CD4-positive, alpha-beta T cell treated with Interleukin-12 subunit alpha and Interleukin-12 subunit beta, for 1 hour (primary cell): Measurements from ENCODE around the gene DNAJB6.

Source experiments
- DNase-seq: peaks from one replicate; pipeline ENCODE4 v3.0.0-alpha.2; 2020

Gene DNAJB6

GRCh38 chr7:157336383-157337315 is at the start of gene DNAJB6:
Gene DNAJB6 (plus strand): TSS chr7:157337004. CDS start chr7:157358573, 21,569 bp downstream.
- DNase-seq: peak; percentile 97

GRCh38 chr7:157291404-157292080 is 45.3 kb upstream of the DNAJB6 start:
- DNase-seq: no peak

- DNase-seq: no peak
Observed at GRCh38 chr7:157292258-157292657, 44.5 kb upstream of the DNAJB6 start.

GRCh38 chr7:157292770-157293412 is 43.9 kb upstream of the DNAJB6 start:
- no peak for DNase-seq

GRCh38 chr7:157293413-157293788 is 43.4 kb upstream of the DNAJB6 start:
- DNase-seq: no peak

- DNase-seq: no peak
Observed at GRCh38 chr7:157294773-157295172, 42.0 kb upstream of the DNAJB6 start.

GRCh38 chr7:157295338-157295737 is 41.5 kb upstream of the DNAJB6 start:
- no peak for DNase-seq

- DNase-seq: no peak
Observed at GRCh38 chr7:157297185-157297584, 39.6 kb upstream of the DNAJB6 start.

GRCh38 chr7:157299317-157299612 is 37.5 kb upstream of the DNAJB6 start:
- DNase-seq: no peak

- DNase-seq: peak; percentile 63
Observed at GRCh38 chr7:157299613-157300368, 37.0 kb upstream of the DNAJB6 start.

- no peak for DNase-seq
Observed at GRCh38 chr7:157300369-157300825, 36.4 kb upstream of the DNAJB6 start.

- DNase-seq: no peak
Observed at GRCh38 chr7:157301610-157302120, 35.1 kb upstream of the DNAJB6 start.

GRCh38 chr7:157306846-157307838 is 29.7 kb upstream of the DNAJB6 start:
- no peak for DNase-seq

- no peak for DNase-seq
Observed at GRCh38 chr7:157309988-157310668, 26.7 kb upstream of the DNAJB6 start.

- no peak for DNase-seq
Observed at GRCh38 chr7:157310676-157311185, 26.1 kb upstream of the DNAJB6 start.

GRCh38 chr7:157312941-157313340 is 23.9 kb upstream of the DNAJB6 start:
- no peak for DNase-seq

GRCh38 chr7:157313645-157314044 is 23.2 kb upstream of the DNAJB6 start:
- DNase-seq: no peak

GRCh38 chr7:157318015-157318706 is 18.6 kb upstream of the DNAJB6 start:
- no peak for DNase-seq

- DNase-seq: no peak
Observed at GRCh38 chr7:157320608-157320980, 16.2 kb upstream of the DNAJB6 start.

GRCh38 chr7:157323401-157323800 is 13.4 kb upstream of the DNAJB6 start:
- DNase-seq: no peak
